ENCODE results near the gene CCM2L. TPM values are rescaled to one million over a fixed set of nuclear protein-coding genes. Genes with fewer than 3 reads are reported as not detected.

CCM2L gene
- total and polyA plus RNA-seq, 2 donors (not counting 1 experiment from before 2014, with no cell fraction given) = not detected

DNA sequence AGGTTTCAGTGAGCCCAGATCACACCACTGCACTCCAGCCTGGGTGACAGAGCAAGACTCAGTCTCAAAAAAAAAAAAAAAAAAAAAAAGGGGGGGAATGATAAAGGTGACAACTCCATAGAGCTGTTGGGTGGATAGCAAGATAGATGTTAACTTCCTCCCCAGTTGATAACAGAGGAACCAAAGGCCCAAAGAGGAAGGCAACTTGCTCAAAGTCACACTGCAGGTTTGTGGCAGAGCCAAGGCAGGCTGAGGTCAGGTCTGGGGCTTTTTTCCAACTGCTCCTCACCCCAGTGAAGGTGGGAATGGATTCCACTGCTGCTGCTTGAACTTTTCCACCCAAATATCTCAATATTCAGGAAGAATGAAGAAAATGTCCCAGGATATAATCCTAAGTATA lies 68.6 kb downstream of the CCM2L start:
- Histone ChIP-seq H3K4me2 (replicated peaks; ENCODE audit: low read depth, low read length, poor library complexity, severe bottlenecking) (no peak overlapping the region), H3K9ac (ENCODE audit: low read length) (no peak overlapping the region), H3K79me2 (ENCODE audit: control insufficient read depth, insufficient read depth, low read length) (no peaks in the 10 kb centered on the region), H3K27ac (ENCODE audit: low read length in 2 of 2) (no peak overlapping the region), H3K4me1 (ENCODE audit: control insufficient read depth in 2 of 2, insufficient read depth in 2 of 2, low read length in 2 of 2) (no peaks in the 10 kb centered on the region), H3K27me3 (replicated peaks in 1 of 4; ENCODE audit: control extremely low read depth in 1 of 4, control insufficient read depth in 3 of 4, insufficient read depth in 4 of 4, low read length in 3 of 4) (no peaks in the 10 kb centered on the region), H3K9me3 (ENCODE audit: control extremely low read depth in 1 of 3, control insufficient read depth in 2 of 3, insufficient read depth in 1 of 3, low read length in 2 of 3) (no peaks in the 10 kb centered on the region), H4K20me1 (ENCODE audit: control insufficient read depth, insufficient read depth, low read length, poor library complexity, severe bottlenecking) (no peaks in the 10 kb centered on the region), H3K36me3 (replicated peaks in 1 of 2; ENCODE audit: control extremely low read depth in 1 of 2, control insufficient read depth in 1 of 2, extremely low read depth in 1 of 2, insufficient read depth in 2 of 2, low read length in 1 of 2) (peaks cover 9 to 50% of the 10 kb centered on the region in 2 experiments), H3K4me3 (ENCODE audit: control extremely low read depth in 1 of 5, extremely low read depth in 1 of 5, insufficient read depth in 1 of 5, low read depth in 2 of 5, low read length in 4 of 5) (no peak overlapping the region), H2AFZ (ENCODE audit: insufficient read depth, low read depth, low read length, poor library complexity, severe bottlenecking) (no peak overlapping the region)
- TF ChIP-seq, protein P1, sequence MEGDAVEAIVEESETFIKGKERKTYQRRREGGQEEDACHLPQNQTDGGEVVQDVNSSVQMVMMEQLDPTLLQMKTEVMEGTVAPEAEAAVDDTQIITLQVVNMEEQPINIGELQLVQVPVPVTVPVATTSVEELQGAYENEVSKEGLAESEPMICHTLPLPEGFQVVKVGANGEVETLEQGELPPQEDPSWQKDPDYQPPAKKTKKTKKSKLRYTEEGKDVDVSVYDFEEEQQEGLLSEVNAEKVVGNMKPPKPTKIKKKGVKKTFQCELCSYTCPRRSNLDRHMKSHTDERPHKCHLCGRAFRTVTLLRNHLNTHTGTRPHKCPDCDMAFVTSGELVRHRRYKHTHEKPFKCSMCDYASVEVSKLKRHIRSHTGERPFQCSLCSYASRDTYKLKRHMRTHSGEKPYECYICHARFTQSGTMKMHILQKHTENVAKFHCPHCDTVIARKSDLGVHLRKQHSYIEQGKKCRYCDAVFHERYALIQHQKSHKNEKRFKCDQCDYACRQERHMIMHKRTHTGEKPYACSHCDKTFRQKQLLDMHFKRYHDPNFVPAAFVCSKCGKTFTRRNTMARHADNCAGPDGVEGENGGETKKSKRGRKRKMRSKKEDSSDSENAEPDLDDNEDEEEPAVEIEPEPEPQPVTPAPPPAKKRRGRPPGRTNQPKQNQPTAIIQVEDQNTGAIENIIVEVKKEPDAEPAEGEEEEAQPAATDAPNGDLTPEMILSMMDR (IDR thresholded peaks at IDR 0.05) = no peak
- TF ChIP-seq EZH2 (IDR thresholded peaks at IDR 0.05; ENCODE audit: borderline replicate concordance, insufficient read depth, low read depth, low read length, poor library complexity, severe bottlenecking) = no peak
- DNase-seq = no peak
- Mint-ChIP-seq H3K9me3 (ENCODE audit: insufficient read depth) (no peaks in the 10 kb centered on the region), H3K4me1 (peaks cover 3% of the 10 kb centered on the region), H3K27ac (no peak overlapping the region), H3K4me3 (no peak overlapping the region), H3K27me3 (no peaks in the 10 kb centered on the region)
- ChIA-PET CTCF (interaction anchor here (1.7 to 4.3 kb wide), 3 partner anchors 12 to 48 kb away, joined by 6 to 36 read pairs (median 24); no protein-coding TSS in a partner anchor), POLR2A (no interaction called here)
- intact Hi-C loops (cut with micrococcal nuclease) = no loop called here
- ATAC-seq (ENCODE audit: low read depth) = no peak

DNA sequence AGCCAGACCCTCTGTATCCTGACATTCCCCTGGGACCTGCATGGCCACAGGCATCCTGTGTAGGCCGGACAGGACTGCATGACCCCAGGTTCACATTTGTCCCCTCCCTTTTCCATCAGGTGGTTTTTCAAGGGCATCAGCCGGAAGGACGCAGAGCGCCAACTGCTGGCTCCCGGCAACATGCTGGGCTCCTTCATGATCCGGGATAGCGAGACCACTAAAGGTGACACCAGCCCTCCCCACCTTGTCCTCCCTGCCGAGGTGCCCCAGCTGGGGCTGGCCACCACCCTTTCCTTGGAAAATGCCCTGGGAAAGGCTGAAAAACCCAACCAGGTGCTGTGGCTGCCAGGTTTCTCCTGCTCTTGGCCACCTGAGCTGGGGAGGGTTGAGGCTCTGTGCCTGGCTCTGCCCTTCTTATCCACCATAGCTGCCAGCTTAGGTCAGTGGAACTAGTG lies 69.4 kb downstream of the CCM2L start:
- H3K9me3 ChIP-seq (ENCODE audit: control extremely low read depth in 1 of 3, control insufficient read depth in 2 of 3, insufficient read depth in 1 of 3, low read length in 2 of 3) = no peaks in the 10 kb centered on the region
- H3K9me3 Mint-ChIP-seq (ENCODE audit: insufficient read depth) = no peaks in the 10 kb centered on the region
- H3K9ac ChIP-seq (ENCODE audit: low read length) = no peak overlapping the region
- no peaks in the 10 kb centered on the region for H3K4me1 ChIP-seq (ENCODE audit: control insufficient read depth in 2 of 2, insufficient read depth in 2 of 2, low read length in 2 of 2)
- H2AFZ ChIP-seq (ENCODE audit: insufficient read depth, low read depth, low read length, poor library complexity, severe bottlenecking) = no peak overlapping the region
- TF ChIP-seq, protein P1 (IDR thresholded peaks at IDR 0.05) = no peak
- TF ChIP-seq EZH2 (IDR thresholded peaks at IDR 0.05; ENCODE audit: borderline replicate concordance, insufficient read depth, low read depth, low read length, poor library complexity, severe bottlenecking) = no peak
- H3K27me3 Mint-ChIP-seq = no peaks in the 10 kb centered on the region
- no peak overlapping the region for H3K27ac Mint-ChIP-seq
- H4K20me1 ChIP-seq (ENCODE audit: control insufficient read depth, insufficient read depth, low read length, poor library complexity, severe bottlenecking) = no peaks in the 10 kb centered on the region
- H3K4me3 Mint-ChIP-seq = no peak overlapping the region
- DNase-seq (no peak), ATAC-seq (ENCODE audit: low read depth) (no peak)
- 92% methylated on average over 8 of the region's 8 CpGs for WGBS (ENCODE audit: insufficient coverage)
- CTCF ChIA-PET = interaction anchor here (0.9 to 4.3 kb wide), 5 partner anchors 11 to 221 kb away, joined by 3 to 36 read pairs (median 6); no protein-coding TSS in a partner anchor
- H3K27ac ChIP-seq (ENCODE audit: low read length in 2 of 2) = no peak overlapping the region
- H3K27me3 ChIP-seq (replicated peaks in 1 of 4; ENCODE audit: control extremely low read depth in 1 of 4, control insufficient read depth in 3 of 4, insufficient read depth in 4 of 4, low read length in 3 of 4) = no peaks in the 10 kb centered on the region
- POLR2A ChIA-PET = interaction anchor here (0.6 kb wide), 1 partner anchor 68 kb away, joined by 6 read pairs; no protein-coding TSS in a partner anchor
- no peak overlapping the region for H3K4me2 ChIP-seq (replicated peaks; ENCODE audit: low read depth, low read length, poor library complexity, severe bottlenecking)
- intact Hi-C loops (cut with micrococcal nuclease) = no loop called here
- no peak overlapping the region for H3K4me3 ChIP-seq (ENCODE audit: control extremely low read depth in 1 of 5, extremely low read depth in 1 of 5, insufficient read depth in 1 of 5, low read depth in 2 of 5, low read length in 4 of 5)
- H3K4me1 Mint-ChIP-seq = peaks cover 3% of the 10 kb centered on the region
- peaks cover 6 to 50% of the 10 kb centered on the region in 2 experiments for H3K36me3 ChIP-seq (replicated peaks in 1 of 2; ENCODE audit: control extremely low read depth in 1 of 2, control insufficient read depth in 1 of 2, extremely low read depth in 1 of 2, insufficient read depth in 2 of 2, low read length in 1 of 2)
- H3K79me2 ChIP-seq (ENCODE audit: control insufficient read depth, insufficient read depth, low read length) = no peaks in the 10 kb centered on the region
